H1 (cell line): ENCODE data around the gene VPS51. TPM values are rescaled to one million over a fixed set of nuclear protein-coding genes. Genes with fewer than 3 reads are reported as not detected.

Experiments
- CTCF ChIA-PET: fragments of 300-600 bp; sonication (Branson Sonifier 250); formaldehyde crosslinking; loops from one replicate; lab custom pipeline; 2021; ENCODE audit not compliant: partially characterized antibody; lab: Charles Lee
- POLR2A ChIA-PET: fragments of 300-600 bp; sonication (Branson Sonifier 250); formaldehyde crosslinking; loops from one replicate; lab custom pipeline; 2021; ENCODE audit warnings: inconsistent platforms; ENCODE audit not compliant: partially characterized antibody; lab: Charles Lee
- DNase-seq, 2 experiments: peaks; one replicate each; pipeline versions ENCODE4 v3.0.0 to v3.0.0-alpha.2; 2010 to 2022; ENCODE audit warnings: low spot score in 2 of 2, low read depth in 1 of 2, mixed read lengths in 1 of 2
- FAIRE-seq: peaks from 2 replicates; lab custom pipeline; 2011; peaks lifted over from hg19 to GRCh38; lab: Jason Lieb, UNC
- H2AFZ ChIP-seq: 2 replicates; pipeline ENCODE4 v1.8.1; 2012; ENCODE audit warnings: low read length, inconsistent platforms
- H2AK5ac ChIP-seq: 2 replicates; pipeline ENCODE4 v1.6.1; 2013; ENCODE audit warnings: low read depth, low read length
- H2BK120ac ChIP-seq: replicated peaks from 2 replicates; pipeline ENCODE3; 2013; ENCODE audit warnings: low read depth, low read length, inconsistent platforms
- H2BK12ac ChIP-seq: 2 replicates; pipeline ENCODE4 v1.6.1; 2013; ENCODE audit warnings: low read depth, low read length
- H2BK15ac ChIP-seq: 2 replicates; pipeline ENCODE4 v1.6.1; 2013; ENCODE audit warnings: low read length
- H2BK20ac ChIP-seq: 2 replicates; pipeline ENCODE4 v1.6.1; 2013; ENCODE audit warnings: low read length
- H2BK5ac ChIP-seq: 2 replicates; pipeline ENCODE4 v1.6.1; 2013; ENCODE audit warnings: low read depth, low read length
- H3K14ac ChIP-seq: 2 replicates; pipeline ENCODE4 v1.6.1; 2013; ENCODE audit warnings: inconsistent platforms; ENCODE audit not compliant: insufficient read length
- H3K18ac ChIP-seq: 2 replicates; pipeline ENCODE4 v1.6.1; 2013; ENCODE audit warnings: low read length; ENCODE audit errors: extremely low read depth
- H3K23ac ChIP-seq: 2 replicates; pipeline ENCODE4 v1.6.1; 2013; ENCODE audit warnings: inconsistent platforms; ENCODE audit not compliant: insufficient read length
- H3K23me2 ChIP-seq: 2 replicates; pipeline ENCODE4 v1.6.1; 2013; ENCODE audit warnings: low read depth, low read length
- H3K27ac ChIP-seq: 2 replicates; pipeline ENCODE4 v1.6.1; 2011; ENCODE audit warnings: low read depth, low read length, inconsistent platforms
- H3K27me3 ChIP-seq, 4 experiments: replicated peaks in 1 of 4; 1 replicate in 1 of 4; 2 replicates in 3 of 4; pipeline versions ENCODE4 v1.6.1 to v1.8.1; 2011 to 2013; ENCODE audit warnings: low read length in 3 of 4, mild to moderate bottlenecking in 3 of 4, inconsistent platforms in 2 of 4, mixed read lengths in 2 of 4, moderate library complexity in 1 of 4; ENCODE audit not compliant: control insufficient read depth in 3 of 4, insufficient read depth in 3 of 4; ENCODE audit errors: extremely low read depth in 1 of 4
- H3K36me3 ChIP-seq, 4 experiments: 2 replicates each; pipeline versions ENCODE4 v1.6.1 to v1.8.1; 2011 to 2013; ENCODE audit warnings: mild to moderate bottlenecking in 4 of 4, low read length in 3 of 4, moderate library complexity in 2 of 4, control low read depth in 1 of 4, inconsistent platforms in 1 of 4; ENCODE audit not compliant: insufficient read depth in 4 of 4, control insufficient read depth in 2 of 4
- H3K4ac ChIP-seq: replicated peaks from 2 replicates; pipeline ENCODE3; 2013; ENCODE audit warnings: low read length, low read depth, mixed read lengths, inconsistent platforms; ENCODE audit not compliant: insufficient read length
- H3K4me1 ChIP-seq, 4 experiments: replicated peaks in 1 of 4; 1 replicate in 1 of 4; 2 replicates in 3 of 4; pipeline versions ENCODE4 v1.6.1 to v1.8.1; 2011 to 2013; ENCODE audit warnings: low read length in 3 of 4, inconsistent platforms in 2 of 4, mixed read lengths in 1 of 4; ENCODE audit not compliant: insufficient read depth in 4 of 4, control insufficient read depth in 3 of 4
- H3K4me2 ChIP-seq, 2 experiments: 2 replicates each; pipeline versions ENCODE4 v1.6.1 to v1.8.1; 2011 to 2013; ENCODE audit warnings: low read depth in 2 of 2, low read length in 2 of 2, control low read depth in 1 of 2, inconsistent platforms in 1 of 2, mild to moderate bottlenecking in 1 of 2; ENCODE audit not compliant: insufficient read depth in 1 of 2
- H3K4me3 ChIP-seq, 4 experiments: fragments of 200-600, 300-600 bp in 1 of 4; sonication (generic), shearing (Covaris generic), sonication (Bioruptor Twin) in 1 of 4; 2 replicates each; pipeline versions ENCODE4 v1.5.1 to v1.8.1; 2011 to 2016; ENCODE audit warnings: low read length in 4 of 4, low read depth in 3 of 4, control low read depth in 2 of 4, inconsistent platforms in 2 of 4, mild to moderate bottlenecking in 2 of 4, mixed read lengths in 1 of 4, moderate library complexity in 1 of 4; ENCODE audit not compliant: insufficient read depth in 2 of 4; ENCODE audit errors: extremely low read depth in 1 of 4
- H3K56ac ChIP-seq: replicated peaks from 2 replicates; pipeline ENCODE3; 2013; ENCODE audit warnings: low read depth, mild to moderate bottlenecking, mixed read lengths, low read length, inconsistent platforms; ENCODE audit not compliant: insufficient read length
- H3K79me1 ChIP-seq: 2 replicates; pipeline ENCODE4 v1.6.1; 2013; ENCODE audit warnings: low read depth, low read length, control low read depth
- H3K79me2 ChIP-seq, 2 experiments: 2 replicates each; pipeline versions ENCODE4 v1.6.1 to v1.8.1; 2012 to 2013; ENCODE audit warnings: low read length in 2 of 2, mild to moderate bottlenecking in 2 of 2, inconsistent platforms in 1 of 2; ENCODE audit not compliant: insufficient read depth in 2 of 2, control insufficient read depth in 1 of 2
- H3K9ac ChIP-seq, 4 experiments: replicated peaks in 1 of 4; 1 replicate in 1 of 4; 2 replicates in 3 of 4; pipeline versions ENCODE4 v1.6.1 to v1.8.1; 2011 to 2013; ENCODE audit warnings: low read depth in 3 of 4, low read length in 3 of 4, control low read depth in 2 of 4, mild to moderate bottlenecking in 2 of 4, moderate library complexity in 2 of 4, inconsistent platforms in 1 of 4; ENCODE audit errors: extremely low read depth in 1 of 4
- H3K9me3 ChIP-seq, 2 experiments: 2 replicates each; pipeline versions ENCODE4 v1.6.1 to v1.8.1; 2012 to 2013; ENCODE audit warnings: mild to moderate bottlenecking in 2 of 2, moderate library complexity in 2 of 2, control low read depth in 1 of 2, inconsistent platforms in 1 of 2, low read depth in 1 of 2, low read length in 1 of 2, mixed read lengths in 1 of 2; ENCODE audit not compliant: insufficient read depth in 2 of 2
- H4K20me1 ChIP-seq, 2 experiments: replicated peaks in 1 of 2; 2 replicates each; pipeline versions ENCODE3 to v1.8.1; 2011 to 2013; ENCODE audit warnings: inconsistent platforms in 2 of 2, low read length in 2 of 2, mild to moderate bottlenecking in 1 of 2; ENCODE audit not compliant: insufficient read depth in 2 of 2, control insufficient read depth in 1 of 2
- H4K5ac ChIP-seq: 2 replicates; pipeline ENCODE4 v1.6.1; 2013; ENCODE audit warnings: low read length, low read depth, mixed read lengths, inconsistent platforms; ENCODE audit not compliant: insufficient read length
- H4K8ac ChIP-seq: 2 replicates; pipeline ENCODE4 v1.8.0; 2013; ENCODE audit warnings: mild to moderate bottlenecking, moderate library complexity, low read length, inconsistent platforms; ENCODE audit not compliant: insufficient read depth; ENCODE audit errors: extremely low read depth
- H4K91ac ChIP-seq: replicated peaks from 2 replicates; pipeline ENCODE3; 2013; ENCODE audit warnings: low read length, mixed read lengths, inconsistent platforms; ENCODE audit not compliant: insufficient read length
- CBX8 ChIP-seq: fragments of 300-800, 300-1000 bp; sonication (generic); IDR thresholded peaks from 2 replicates; pipeline ENCODE4 v1.7.1; 2016; ENCODE audit warnings: low read depth, low read length, borderline replicate concordance
- GABPA ChIP-seq: IDR thresholded peaks from 2 replicates; pipeline ENCODE4 v1.6.1; 2011; ENCODE audit warnings: mild to moderate bottlenecking, low read length, moderate library complexity, borderline replicate concordance; ENCODE audit not compliant: insufficient read depth
- SIN3A ChIP-seq, 2 experiments: IDR thresholded peaks in 1 of 2; conservative IDR thresholded peaks in 1 of 2; 2 replicates each; pipeline ENCODE4 v1.6.1; 2011 to 2012; ENCODE audit warnings: low read length in 2 of 2, improper control_type of control experiment in 1 of 2, low read depth in 1 of 2, mild to moderate bottlenecking in 1 of 2
- WGBS, 2 experiments: shearing (Covaris generic) in 1 of 2; methylation state at CpG; one replicate each; pipeline versions ENCODE4 v1.1.6 to v1.1.7; 2013 to 2015; ENCODE audit warnings: low lambda C conversion rate in 2 of 2, mixed read lengths in 2 of 2, inconsistent platforms in 1 of 2, low coverage in 1 of 2, missing lambda C conversion rate in 1 of 2; ENCODE audit not compliant: insufficient replicate concordance in 2 of 2, insufficient coverage in 1 of 2, insufficient read length in 1 of 2; ENCODE audit errors: extremely low coverage in 1 of 2, missing lambda C conversion rate in 1 of 2; 5-methylcytosine and 5-hydroxymethylcytosine counted together
- polyA plus RNA-seq, 7 experiments: library from polyadenylated mRNA; depleted of rRNA in 3 of 7; stranded (reverse) in 5 of 7; unstranded in 2 of 7; fragments of >200 nt in 5 of 7; fragments of 200-250 nt in 2 of 7; gene quantifications; 1 replicate in 5 of 7; 2 replicates in 1 of 7; 4 replicates in 1 of 7; pipeline versions ENCODE4 v1.2.1 to v1.2.3, GENCODE V29; 2011 to 2013; ENCODE audit warnings: missing spikeins in 2 of 7, mixed read lengths in 2 of 7
- total RNA-seq: library from RNA; stranded (reverse); fragmentation: NEBNext Ultra II Directional; extraction: Animal tissue kit (Norgen Biotek cat#: 25700); gene quantifications from 2 replicates; pipeline ENCODE4 v1.2.1, GENCODE V29; 2021

The VPS51 gene
- total and polyA plus RNA-seq, 2 of the 8 experiments (the other 6 are each of a cell fraction or from before 2014, with no cell fraction given), result 97.4 to 142 TPM

- peaks cover 8% of the 10 kb centered on the region for H3K23me2 ChIP-seq
- H3K4ac ChIP-seq, result no peak overlapping the region
- H3K23ac ChIP-seq, result no peak overlapping the region
- no peak overlapping the region for H4K8ac ChIP-seq
- H3K4me3 ChIP-seq, result no peak overlapping the region
- no peak overlapping the region for H2BK12ac ChIP-seq
- no peak overlapping the region for H3K14ac ChIP-seq
- no peak overlapping the region for H4K5ac ChIP-seq
- DNase-seq (no peak), FAIRE-seq (no peak)
- H4K20me1 ChIP-seq, result peaks cover 0 to 4% of the 10 kb centered on the region in 2 experiments
- H3K36me3 ChIP-seq, result peaks cover 3 to 14% (median 11%) of the 10 kb centered on the region in 4 experiments
- no peak overlapping the region for H3K18ac ChIP-seq
- no peak overlapping the region for H3K9ac ChIP-seq
- H3K27ac ChIP-seq, result no peak overlapping the region
- H3K79me1 ChIP-seq, result peaks cover 18% of the 10 kb centered on the region
- H3K4me2 ChIP-seq, result no peak overlapping the region
- H2AFZ ChIP-seq, result no peak overlapping the region
- H4K91ac ChIP-seq, result no peak overlapping the region
- no peak overlapping the region for H2BK120ac ChIP-seq
- peaks cover 0 to 9% (median 4%) of the 10 kb centered on the region in 4 experiments; a peak in 5 of 7 replicates for H3K4me1 ChIP-seq
- no peak overlapping the region for H3K56ac ChIP-seq
- H3K9me3 ChIP-seq, result no peaks in the 10 kb centered on the region
- no peak for TF ChIP-seq SIN3A (conservative IDR thresholded peaks at IDR 0.05 in 1 of 2, IDR thresholded peaks at IDR 0.05 in 1 of 2; ENCODE audit: low read depth in 1 of 2, low read length in 2 of 2)
- TF ChIP-seq GABPA, result no peak
- no peak for TF ChIP-seq CBX8
- ChIA-PET POLR2A (interaction anchor here (0.7 to 16.8 kb wide), 4 partner anchors 11 to 30 kb away, joined by 3 to 230 read pairs (median 26); partner anchors contain the start of genes CDCA5, VPS51, ZFPL1 and ZNHIT2), CTCF (interaction anchor here (0.7 to 2.3 kb wide), 6 partner anchors 23 to 238 kb away, joined by 3 to 7 read pairs (median 3); partner anchors contain the start of gene TM7SF2)
- no peaks in the 10 kb centered on the region for H3K27me3 ChIP-seq
- WGBS, 2 experiments, result 85% methylated on average over 9 of the region's 9 CpGs; no CpG with 5 or more reads in 1 of the 2 experiments
- no peak overlapping the region for H2BK15ac ChIP-seq
- peaks cover 10 to 22% of the 10 kb centered on the region in 2 experiments for H3K79me2 ChIP-seq
- no peak overlapping the region for H2BK5ac ChIP-seq
- no peak overlapping the region for H2BK20ac ChIP-seq
- H2AK5ac ChIP-seq, result no peak overlapping the region
Observed at GRCh38 chr11:65086809-65087208, 9.2 kb upstream of the VPS51 start.
